ENCODE data around the gene DAAM2.

Gene DAAM2

DNA sequence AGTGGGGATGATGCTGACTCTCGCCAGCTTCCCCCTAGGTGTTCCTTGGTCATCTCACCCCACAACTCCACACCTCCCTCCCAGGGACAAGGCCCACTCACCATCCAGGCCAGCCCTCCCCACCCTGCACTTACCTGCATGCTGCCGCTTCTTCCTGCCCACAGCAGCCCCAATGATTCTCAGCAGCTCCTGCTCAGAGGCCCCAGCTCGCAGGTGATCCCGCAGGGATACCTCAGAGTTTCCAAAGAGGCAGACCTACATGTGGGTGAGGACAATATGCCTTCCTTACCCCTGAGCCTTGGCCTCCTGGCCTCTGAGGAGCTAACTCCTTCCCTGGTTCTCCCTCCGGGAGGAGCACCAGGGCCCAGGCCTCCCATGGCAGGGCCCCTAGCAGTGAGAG lies 117.5 kb downstream of the DAAM2 start:
- DNase-seq (ENCODE audit: low read depth): no peak

GRCh38 chr6:39910164-39910563 lies 118.0 kb downstream of the DAAM2 start:
- no peak for DNase-seq (ENCODE audit: low read depth)

DNA sequence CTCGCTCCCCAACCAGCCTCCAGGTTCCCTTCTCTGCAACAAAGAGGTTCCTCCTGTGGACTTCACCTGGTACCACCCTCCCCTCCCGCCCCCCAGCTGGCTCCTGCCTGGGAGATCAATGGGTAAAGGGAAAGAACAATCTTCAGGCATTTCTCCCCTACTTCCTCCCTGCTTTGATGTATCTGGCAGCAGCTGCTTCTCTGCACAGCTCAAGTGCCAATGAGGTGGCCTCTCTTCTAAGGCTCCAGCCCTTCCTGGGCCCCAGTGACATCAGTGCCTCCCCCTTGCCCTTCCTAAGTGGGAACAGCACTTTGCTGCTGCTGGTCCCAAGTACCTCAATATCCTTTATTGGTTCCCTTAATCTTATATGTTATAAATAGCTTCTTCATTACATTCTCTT lies 118.6 kb downstream of the DAAM2 start:
- DNase-seq (ENCODE audit: low read depth): no peak

DNA sequence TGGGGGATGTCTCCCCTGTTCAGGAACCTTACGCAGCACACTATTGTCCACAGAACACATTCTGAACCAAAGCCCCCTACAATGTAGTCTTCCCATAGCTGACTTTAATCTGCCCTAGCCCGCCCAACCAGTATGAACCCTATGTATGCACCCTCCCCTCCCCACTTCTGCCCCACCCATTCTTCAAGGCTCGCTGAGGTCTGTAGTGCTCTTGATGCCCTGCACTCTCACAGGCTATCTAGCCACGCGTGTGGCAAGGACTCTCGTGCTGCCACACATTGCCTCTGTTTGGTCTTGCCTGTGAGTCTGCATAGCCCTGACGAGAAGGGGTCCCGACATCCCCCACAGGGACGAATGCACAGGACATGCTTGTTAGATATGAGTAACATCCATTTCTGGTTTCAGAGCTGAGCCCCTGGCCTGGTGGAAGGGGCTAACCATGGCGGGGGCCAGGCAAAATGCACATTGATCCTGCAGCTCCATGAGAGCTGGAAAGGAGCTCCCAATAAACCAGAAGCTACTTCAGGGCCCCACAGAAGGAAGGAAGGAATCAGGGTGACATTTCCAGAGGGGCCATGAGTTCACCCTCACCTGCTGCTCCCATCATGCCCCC lies 119.4 kb downstream of the DAAM2 start:
- DNase-seq (ENCODE audit: low read depth): no peak

DNA sequence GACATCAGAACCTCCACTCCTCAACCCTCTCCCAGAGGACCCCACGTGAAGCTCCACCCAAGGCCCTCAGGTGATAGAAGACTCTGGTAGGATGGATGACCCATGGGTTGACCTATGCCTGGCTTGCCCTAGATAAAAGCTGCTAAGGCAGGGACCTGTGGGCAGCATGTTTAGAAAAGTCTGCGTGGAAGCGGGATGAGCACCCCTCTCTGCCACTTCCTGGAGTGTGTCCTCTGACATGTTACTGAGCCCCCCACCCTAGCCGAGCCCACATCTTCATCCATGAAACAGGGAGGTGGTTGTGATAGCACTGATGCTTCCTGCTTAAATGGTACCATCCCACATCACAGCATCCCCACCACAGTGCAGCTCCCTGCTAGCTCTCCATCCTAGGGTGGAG lies 120.3 kb downstream of the DAAM2 start:
- no peak for DNase-seq (ENCODE audit: low read depth)

- DNase-seq (ENCODE audit: low read depth): no peak
These were observed 121.3 kb downstream of the DAAM2 start for GRCh38 chr6:39913391-39913916.

GRCh38 chr6:39914239-39914638 lies 122.1 kb downstream of the DAAM2 start:
- no peak for DNase-seq (ENCODE audit: low read depth)

DNA sequence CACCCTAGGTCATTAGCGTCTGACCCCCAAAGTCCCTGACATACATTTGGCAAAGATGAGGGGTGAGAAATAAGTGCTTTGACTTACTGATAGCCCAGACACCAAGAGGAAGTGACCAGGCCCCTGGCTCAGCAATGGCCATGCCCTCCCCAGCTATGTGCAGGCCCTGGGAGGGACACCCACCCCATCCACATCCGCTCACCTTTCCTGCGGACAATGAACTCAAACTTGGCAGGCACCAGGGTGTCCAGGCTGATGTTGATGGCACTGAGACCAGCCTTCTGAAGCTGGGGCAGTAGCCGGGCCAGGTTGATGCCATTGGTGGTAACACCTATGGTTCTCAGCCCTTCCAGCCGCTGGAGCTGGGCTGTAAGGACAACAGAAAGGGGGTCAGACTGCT lies 123.7 kb downstream of the DAAM2 start:
- no peak for DNase-seq (ENCODE audit: low read depth)

GRCh38 chr6:39917329-39917728 lies 125.2 kb downstream of the DAAM2 start:
- DNase-seq (ENCODE audit: low read depth): no peak

- no peak for DNase-seq (ENCODE audit: low read depth)
These were observed 125.8 kb downstream of the DAAM2 start for GRCh38 chr6:39917981-39918380.

- DNase-seq (ENCODE audit: low read depth): no peak
These were observed 126.7 kb downstream of the DAAM2 start for GRCh38 chr6:39918831-39919230.

DNA sequence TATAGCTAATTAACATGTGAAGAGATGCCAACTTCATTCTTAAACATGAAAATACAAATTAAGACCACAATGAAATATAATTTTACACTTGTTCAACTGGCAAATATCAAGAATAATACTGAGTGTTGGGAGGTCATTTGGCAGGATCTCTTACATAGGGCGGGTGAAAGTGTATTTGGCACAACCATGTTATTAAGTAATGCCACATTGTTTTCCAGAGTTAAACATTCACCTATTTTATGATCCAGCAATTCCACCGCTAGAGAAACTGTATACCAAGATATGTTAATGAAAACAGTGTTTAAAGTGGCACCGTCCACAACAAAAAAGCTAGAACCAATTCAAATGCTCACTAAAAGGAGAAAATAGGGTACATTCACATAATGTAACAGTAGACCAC lies 128.0 kb downstream of the DAAM2 start:
- DNase-seq (ENCODE audit: low read depth): no peak

- no peak for DNase-seq (ENCODE audit: low read depth)
These were observed 130.6 kb downstream of the DAAM2 start for GRCh38 chr6:39922821-39923220.

GRCh38 chr6:39923394-39923793 lies 131.2 kb downstream of the DAAM2 start:
- no peak for DNase-seq (ENCODE audit: low read depth)

DNA sequence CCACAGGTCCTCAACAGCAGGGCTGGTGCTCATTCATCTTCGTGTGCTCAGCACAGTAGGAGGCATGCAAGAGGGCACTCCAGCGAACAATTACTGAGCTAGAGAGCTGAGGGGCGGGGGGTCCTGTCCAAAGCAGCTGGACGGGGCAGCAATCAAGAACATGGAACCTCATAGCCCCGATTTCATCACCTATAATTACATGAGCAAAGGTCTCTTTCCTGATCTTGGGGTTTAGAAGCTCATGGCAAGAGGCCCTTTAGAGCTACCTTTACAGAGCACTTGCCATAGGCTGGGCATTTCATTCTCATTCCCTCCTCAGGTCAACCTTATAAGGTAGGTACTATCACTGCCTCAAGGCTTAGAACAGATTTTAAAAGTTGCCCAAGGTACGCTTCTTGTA lies 131.7 kb downstream of the DAAM2 start:
- no peak for DNase-seq (ENCODE audit: low read depth)

GRCh38 chr6:39924283-39924682 lies 132.1 kb downstream of the DAAM2 start:
- DNase-seq (ENCODE audit: low read depth): no peak

- no peak for DNase-seq (ENCODE audit: low read depth)
These were observed 133.2 kb downstream of the DAAM2 start for GRCh38 chr6:39925191-39925930.

GRCh38 chr6:39925931-39926290 lies 133.7 kb downstream of the DAAM2 start:
- DNase-seq (ENCODE audit: low read depth): no peak

DNA sequence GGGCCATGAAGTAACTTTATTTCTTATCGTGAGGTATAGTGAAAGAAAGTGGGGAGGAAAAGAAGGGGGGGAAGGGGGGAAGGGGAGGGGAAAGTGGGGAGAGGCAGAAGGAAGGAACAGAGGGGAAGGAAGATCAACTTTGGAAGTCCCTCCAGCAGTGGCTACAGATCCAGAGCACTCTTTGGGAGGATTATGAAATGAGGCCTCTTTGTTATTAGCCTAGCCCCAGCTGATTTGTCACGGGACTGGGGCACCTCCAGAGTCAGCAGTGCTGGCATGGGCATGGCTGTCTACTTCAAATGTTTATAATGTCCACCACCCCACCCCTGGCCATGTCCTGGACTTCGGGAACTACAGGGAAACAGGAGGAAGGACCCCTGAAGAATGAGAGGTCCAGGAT lies 134.5 kb downstream of the DAAM2 start:
- DNase-seq (ENCODE audit: low read depth): no peak

DNA sequence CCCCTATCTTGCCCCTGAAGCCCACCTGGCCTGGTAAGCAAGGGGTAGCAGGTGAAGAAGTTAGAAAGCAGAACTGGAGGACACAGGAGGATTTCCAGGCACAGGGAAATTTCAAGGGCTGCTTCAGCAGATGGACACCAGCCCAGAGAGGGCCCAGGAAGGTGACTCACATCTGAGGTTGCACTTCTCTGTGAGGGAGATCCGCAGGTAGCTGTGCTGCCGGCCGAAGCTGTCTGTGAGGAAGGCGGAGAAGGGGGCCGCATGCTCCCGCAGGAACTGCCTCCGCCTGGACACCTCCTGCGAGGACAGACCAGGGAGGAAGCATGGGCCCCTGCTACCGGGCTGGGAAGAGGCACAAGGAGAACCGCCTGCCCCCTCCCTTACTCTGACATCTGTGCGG lies 135.0 kb downstream of the DAAM2 start:
- DNase-seq (ENCODE audit: low read depth): no peak

GRCh38 chr6:39929039-39929732 lies 137.0 kb downstream of the DAAM2 start:
- no peak for DNase-seq (ENCODE audit: low read depth)

GRCh38 chr6:39929733-39930461 lies 137.7 kb downstream of the DAAM2 start:
- no peak for DNase-seq (ENCODE audit: low read depth)

DNA sequence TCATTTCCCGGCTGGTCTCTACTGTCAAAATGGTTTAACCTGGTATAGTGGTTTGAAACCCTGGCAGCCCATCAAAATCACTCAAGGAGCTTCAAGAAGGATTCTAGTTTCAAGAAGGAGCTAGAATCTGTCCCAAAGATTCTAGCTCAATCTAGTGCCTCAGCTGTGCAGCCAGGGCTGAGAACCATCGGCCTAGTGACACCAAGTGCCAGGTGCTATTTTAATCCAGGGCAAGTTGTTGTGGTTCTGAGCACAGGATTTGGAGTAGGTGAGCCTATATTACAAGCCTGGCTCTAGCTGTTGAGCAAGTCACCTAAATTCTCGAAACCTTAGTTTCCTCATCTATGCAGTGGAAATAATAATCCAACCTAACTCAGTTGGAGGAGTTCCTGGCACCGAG lies 138.4 kb downstream of the DAAM2 start:
- DNase-seq (ENCODE audit: low read depth): no peak

Measured in T-helper 22 cell (primary cell).